Subcutaneous abdominal adipose tissue (tissue), 5 donors: ENCODE measurements around the gene CTR9.

Experiments
- H3K27ac ChIP-seq: one replicate; pipeline ENCODE4 v1.7.0; 2013; ENCODE audit warnings: low read depth, mild to moderate bottlenecking, inconsistent platforms, low read length, moderate library complexity
- H3K27me3 ChIP-seq, 5 donors: one replicate each; pipeline ENCODE4 v1.7.0; 2013; ENCODE audit warnings: low read length in 5 of 5, inconsistent platforms in 1 of 5; ENCODE audit not compliant: control insufficient read depth in 5 of 5, insufficient read depth in 4 of 5
- H3K36me3 ChIP-seq, 5 donors: one replicate each; pipeline ENCODE4 v1.7.0; 2013; ENCODE audit warnings: low read length in 5 of 5; ENCODE audit not compliant: control insufficient read depth in 5 of 5, insufficient read depth in 5 of 5
- H3K4me1 ChIP-seq, 5 donors: one replicate each; pipeline ENCODE4 v1.7.0; 2013; ENCODE audit warnings: low read length in 5 of 5, mild to moderate bottlenecking in 3 of 5, moderate library complexity in 1 of 5; ENCODE audit not compliant: control insufficient read depth in 5 of 5, insufficient read depth in 5 of 5
- H3K4me3 ChIP-seq, 5 donors: one replicate each; pipeline ENCODE4 v1.7.0; 2013; ENCODE audit warnings: low read length in 5 of 5, low read depth in 1 of 5
- H3K9ac ChIP-seq, 5 donors: one replicate each; pipeline ENCODE4 v1.7.0; 2013; ENCODE audit warnings: low read length in 5 of 5, mild to moderate bottlenecking in 4 of 5, moderate library complexity in 3 of 5
- H3K9me3 ChIP-seq, 5 donors: one replicate each; pipeline ENCODE4 v1.7.0; 2013; ENCODE audit warnings: low read length in 5 of 5; ENCODE audit not compliant: control insufficient read depth in 5 of 5
- donor health status: healthy.
- donor health status: healthy.
- donor health status: healthy.
- donor health status: healthy.
- donor health status: healthy.

Gene CTR9

GRCh38 chr11:10750838-10751580 is at the start of gene CTR9:
Gene CTR9, plus strand, starts transcription at chr11:10751246. Its CDS starts 167 bp downstream, at chr11:10751413.
- Histone ChIP-seq H3K4me1 (peaks cover 0 to 16% (median 14%) of the 10 kb centered on the region in 5 donors), H3K27me3 (no peaks in the 10 kb centered on the region), H3K9me3 (no peaks in the 10 kb centered on the region), H3K27ac (peak within 1 kb of the TSS; percentile 95), H3K36me3 (peaks cover 11 to 25% (median 16%) of the 10 kb centered on the region in 5 donors), H3K9ac (peak within 1 kb of the TSS; percentile 66 to 98 (median 95)), H3K4me3 (peak within 1 kb of the TSS; percentile 84 to 99 (median 97))

GRCh38 chr11:10701982-10702381 is 49.1 kb upstream of the CTR9 start:
- Histone ChIP-seq H3K4me1 (peaks cover 0 to 8% (median 0%) of the 10 kb centered on the region in 5 donors), H3K36me3 (no peaks in the 10 kb centered on the region), H3K4me3 (no peak overlapping the region), H3K9ac (no peak overlapping the region), H3K9me3 (peaks cover 0 to 3% (median 0%) of the 10 kb centered on the region in 5 donors), H3K27ac (no peak overlapping the region), H3K27me3 (no peaks in the 10 kb centered on the region)

- no peak overlapping the region for H3K9ac ChIP-seq
Observed at GRCh38 chr11:10708131-10708530, 42.9 kb upstream of the CTR9 start.

DNA sequence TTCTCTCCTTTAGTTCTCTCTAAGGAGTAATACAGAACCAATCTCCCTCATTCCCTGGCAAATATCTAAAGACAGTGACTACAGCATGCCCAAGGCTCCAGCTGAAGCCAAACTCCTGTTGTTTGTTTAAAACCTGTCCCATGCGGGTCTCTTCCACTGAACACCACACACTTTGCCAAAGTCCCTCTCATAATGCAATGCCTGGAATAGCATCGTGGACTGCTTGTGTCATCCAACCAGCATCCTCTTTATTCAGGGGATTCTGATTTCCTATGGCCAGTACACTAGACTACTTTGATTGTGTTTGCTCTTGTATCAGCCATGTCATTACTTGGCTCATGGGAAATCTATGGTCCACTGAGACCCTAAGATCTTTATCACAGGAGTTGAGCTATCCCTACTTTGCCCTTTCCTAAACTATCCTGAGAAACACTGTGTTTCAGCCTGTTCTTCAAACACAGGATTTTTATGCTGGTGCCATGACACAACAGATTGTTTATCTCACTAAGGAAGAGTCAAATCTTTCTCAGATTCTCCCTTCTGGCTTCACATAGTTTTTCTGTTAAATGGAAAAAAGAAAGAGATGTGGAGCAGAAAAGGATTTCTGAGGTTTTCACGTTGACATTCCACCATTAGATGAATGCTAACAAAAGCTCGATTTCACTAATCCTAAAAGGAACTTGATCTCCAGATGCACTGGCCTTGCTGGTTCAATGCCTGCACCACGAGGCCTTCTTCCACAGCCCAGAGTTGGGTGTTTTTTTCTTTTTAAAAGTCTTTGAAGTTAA is 41.6 kb upstream of the CTR9 start:
- Histone ChIP-seq H3K9ac (no peak overlapping the region), H3K4me1 (no peaks in the 10 kb centered on the region), H3K9me3 (no peaks in the 10 kb centered on the region), H3K27me3 (no peaks in the 10 kb centered on the region), H3K27ac (no peak overlapping the region), H3K36me3 (no peaks in the 10 kb centered on the region), H3K4me3 (no peak overlapping the region)

More at GRCh38 chr11:10708131-10708530, 42.9 kb upstream of the CTR9 start:
- no peaks in the 10 kb centered on the region for H3K27me3 ChIP-seq
- no peaks in the 10 kb centered on the region for H3K36me3 ChIP-seq
- H3K4me1 ChIP-seq = no peaks in the 10 kb centered on the region
- no peak overlapping the region for H3K27ac ChIP-seq
- H3K9me3 ChIP-seq = no peaks in the 10 kb centered on the region
- no peak overlapping the region for H3K4me3 ChIP-seq

GRCh38 chr11:10715571-10715970 is 35.5 kb upstream of the CTR9 start:
- no peaks in the 10 kb centered on the region for H3K4me1 ChIP-seq
- H3K9ac ChIP-seq = no peak overlapping the region
- no peaks in the 10 kb centered on the region for H3K36me3 ChIP-seq
- H3K27me3 ChIP-seq = peaks cover 0 to 4% (median 0%) of the 10 kb centered on the region in 5 donors
- H3K27ac ChIP-seq = no peak overlapping the region
- no peak overlapping the region for H3K4me3 ChIP-seq
- H3K9me3 ChIP-seq = no peaks in the 10 kb centered on the region

- H3K4me1 ChIP-seq = no peaks in the 10 kb centered on the region
- peaks cover 0 to 4% (median 0%) of the 10 kb centered on the region in 5 donors for H3K27me3 ChIP-seq
- no peak overlapping the region for H3K4me3 ChIP-seq
- no peaks in the 10 kb centered on the region for H3K36me3 ChIP-seq
- H3K9me3 ChIP-seq = no peaks in the 10 kb centered on the region
- H3K9ac ChIP-seq = no peak overlapping the region
- H3K27ac ChIP-seq = no peak overlapping the region
Observed at GRCh38 chr11:10716122-10716521, 34.9 kb upstream of the CTR9 start.

DNA sequence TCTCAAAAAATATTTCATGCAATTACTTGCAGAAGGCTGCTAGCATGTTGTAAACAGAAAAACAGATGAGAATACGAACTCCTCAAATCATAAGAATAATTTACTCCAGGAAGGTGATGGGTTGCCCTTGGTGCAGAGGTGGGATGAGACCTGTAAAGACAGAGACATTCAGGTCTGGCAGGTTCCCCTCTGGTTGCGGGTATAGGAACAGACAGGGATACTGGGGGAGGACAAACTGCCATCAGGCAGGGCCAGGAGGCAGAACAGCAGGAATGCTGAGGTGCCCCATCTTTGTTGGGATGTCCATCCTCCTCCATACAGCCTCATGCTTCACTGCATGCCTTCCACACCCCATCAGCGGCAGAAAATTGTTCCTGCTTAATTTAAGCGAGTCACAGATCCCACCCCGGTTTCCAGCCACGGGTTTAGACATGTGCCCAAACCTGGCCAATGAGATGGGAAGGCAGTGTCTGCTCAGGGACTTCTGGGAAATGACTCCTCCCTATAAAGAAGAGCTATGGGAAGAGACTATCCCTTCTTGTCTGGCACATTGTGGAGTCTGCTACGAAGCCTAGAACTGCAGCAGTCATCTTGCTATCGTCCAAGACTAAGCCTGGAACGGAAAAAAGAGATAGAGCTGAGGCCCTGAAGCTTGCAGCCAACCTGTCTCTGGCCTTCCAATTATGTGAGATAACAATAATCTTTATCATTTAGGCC is 34.3 kb upstream of the CTR9 start:
- Histone ChIP-seq H3K9me3 (no peaks in the 10 kb centered on the region), H3K4me3 (no peak overlapping the region), H3K9ac (no peak overlapping the region), H3K36me3 (no peaks in the 10 kb centered on the region), H3K27me3 (peaks cover 0 to 4% (median 0%) of the 10 kb centered on the region in 5 donors), H3K4me1 (no peaks in the 10 kb centered on the region), H3K27ac (no peak overlapping the region)

- H3K9ac ChIP-seq = no peak overlapping the region
- H3K27ac ChIP-seq = no peak overlapping the region
- H3K4me1 ChIP-seq = no peaks in the 10 kb centered on the region
- H3K27me3 ChIP-seq = peaks cover 0 to 4% (median 0%) of the 10 kb centered on the region in 5 donors
- H3K36me3 ChIP-seq = no peaks in the 10 kb centered on the region
- H3K9me3 ChIP-seq = no peaks in the 10 kb centered on the region
- no peak overlapping the region for H3K4me3 ChIP-seq
Observed at GRCh38 chr11:10719616-10720015, 31.4 kb upstream of the CTR9 start.

DNA sequence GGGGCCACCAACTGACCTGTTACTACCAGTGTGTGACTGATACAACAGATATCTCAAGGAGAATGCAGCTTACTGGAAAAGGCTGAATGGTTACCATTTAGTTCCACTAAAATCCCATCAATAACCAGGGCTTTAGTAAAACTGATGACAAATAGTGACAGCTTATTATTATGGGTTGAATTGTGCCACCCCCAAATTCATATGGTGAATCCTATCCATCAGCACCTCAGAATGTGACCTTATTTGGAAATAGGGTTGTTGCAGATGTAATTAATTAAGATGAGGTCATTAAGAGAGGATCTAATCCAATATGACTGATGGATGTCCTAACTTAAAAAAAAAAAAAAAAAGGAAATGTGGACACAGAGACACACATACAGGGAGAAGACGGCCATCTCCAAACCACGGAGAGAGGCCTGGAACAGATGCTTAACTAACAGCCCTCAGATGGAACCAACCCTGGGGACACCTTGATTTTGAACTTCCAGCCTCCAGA is 30.1 kb upstream of the CTR9 start:
- Histone ChIP-seq H3K27ac (no peak overlapping the region), H3K9ac (no peak overlapping the region), H3K4me1 (no peaks in the 10 kb centered on the region), H3K36me3 (no peaks in the 10 kb centered on the region), H3K9me3 (peaks cover 0 to 4% (median 0%) of the 10 kb centered on the region in 5 donors), H3K4me3 (no peak overlapping the region), H3K27me3 (peaks cover 0 to 4% (median 0%) of the 10 kb centered on the region in 5 donors)
